GM21367 (cell line): ENCODE results near the gene WDR35.
A peak's percentile ranks its signal among the peaks of the same experiment; 100 is the strongest.

Experiments used
- ATAC-seq: cut with Tn5 transposase; IDR thresholded peaks from one replicate; pipeline ENCODE4 v1.9.1; 2021; ENCODE audit not compliant: unreplicated experiment

The WDR35 gene

DNA sequence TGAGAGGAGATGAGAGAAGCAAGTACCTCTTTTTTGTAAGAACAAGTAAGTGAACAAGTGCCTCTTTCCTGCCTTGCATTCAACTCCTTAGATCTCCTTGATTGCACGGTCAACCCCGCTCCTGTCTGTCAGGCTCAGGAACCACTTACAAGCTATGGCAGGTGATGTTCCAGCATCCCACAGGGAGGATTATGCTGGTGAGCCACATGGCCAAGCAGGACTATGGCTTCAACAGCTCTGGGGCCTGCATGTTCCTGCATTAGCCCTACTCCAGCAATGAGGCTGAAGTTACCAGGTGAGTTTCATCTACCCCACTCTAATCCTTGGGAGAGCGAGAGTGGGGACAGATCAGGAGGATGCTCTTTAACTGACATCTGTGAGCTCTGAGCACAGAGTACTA, 117.6 kb downstream of the WDR35 start:
- ATAC-seq = no peak

DNA sequence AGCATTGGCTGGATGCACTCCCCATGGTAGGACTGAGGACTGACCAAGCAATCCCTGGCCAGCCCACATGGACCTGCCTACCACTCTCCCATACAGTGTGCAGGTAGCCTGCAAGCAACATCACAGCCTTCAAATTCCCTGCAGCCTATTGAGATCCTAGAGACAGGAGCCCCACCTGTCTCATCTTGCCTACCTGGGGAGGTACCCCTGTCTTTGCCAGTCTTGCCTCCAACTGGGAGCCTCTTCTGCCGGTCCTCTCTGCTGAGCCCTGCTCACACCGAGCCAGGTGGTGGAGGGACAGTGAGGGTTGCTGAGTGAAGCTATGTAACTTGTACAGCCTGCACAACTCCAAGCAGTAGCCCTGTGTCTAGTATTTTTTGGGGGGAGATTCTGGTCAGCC, 118.1 kb downstream of the WDR35 start:
- no peak for ATAC-seq

- no peak for ATAC-seq
Measured at GRCh38 chr2:19870792-19871191, 119.1 kb downstream of the WDR35 start.

DNA sequence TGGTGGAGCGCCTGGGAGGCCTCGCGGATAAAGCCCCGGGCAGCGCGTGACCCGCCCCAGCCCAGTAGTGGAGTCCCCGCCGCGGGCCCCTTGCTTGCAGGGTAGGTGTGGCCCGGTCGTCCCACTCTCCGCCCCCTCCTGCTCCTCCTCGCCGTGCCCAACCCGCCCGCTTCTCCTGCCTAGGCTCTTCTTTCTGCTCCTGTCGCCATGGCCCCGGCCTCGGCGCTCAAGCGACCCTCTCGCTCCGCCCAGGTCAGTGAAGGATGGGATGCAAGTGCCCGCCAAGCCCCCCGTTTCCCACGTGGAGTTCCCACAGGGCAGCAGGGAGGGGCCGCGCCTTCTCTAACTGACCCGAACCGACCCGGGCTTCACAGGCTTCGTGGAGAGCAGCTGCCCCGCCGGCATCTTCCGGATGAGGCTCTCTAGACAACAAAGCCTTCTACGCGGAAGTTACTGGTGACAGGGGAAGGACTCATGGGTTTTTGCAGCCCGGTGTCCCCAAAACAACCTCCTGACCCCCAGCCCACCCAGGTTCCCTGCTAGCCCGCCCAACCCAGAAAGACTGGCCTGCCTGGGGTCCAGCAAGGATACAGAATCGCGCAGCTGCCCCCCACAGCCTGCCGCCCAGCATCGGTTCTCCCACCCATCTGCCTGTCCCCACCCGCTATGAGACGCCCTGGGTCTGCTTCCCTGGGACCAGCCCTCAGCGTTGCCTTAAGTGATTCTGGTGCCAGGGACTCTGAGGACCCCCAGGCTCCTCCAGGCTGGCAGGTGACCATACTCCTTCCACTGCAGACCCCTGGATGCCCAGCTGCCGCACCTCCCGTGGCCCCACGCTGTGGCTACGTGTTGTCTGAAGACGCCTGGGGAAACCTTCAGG, 121.0 kb downstream of the WDR35 start:
- peak; percentile 71 for ATAC-seq

DNA sequence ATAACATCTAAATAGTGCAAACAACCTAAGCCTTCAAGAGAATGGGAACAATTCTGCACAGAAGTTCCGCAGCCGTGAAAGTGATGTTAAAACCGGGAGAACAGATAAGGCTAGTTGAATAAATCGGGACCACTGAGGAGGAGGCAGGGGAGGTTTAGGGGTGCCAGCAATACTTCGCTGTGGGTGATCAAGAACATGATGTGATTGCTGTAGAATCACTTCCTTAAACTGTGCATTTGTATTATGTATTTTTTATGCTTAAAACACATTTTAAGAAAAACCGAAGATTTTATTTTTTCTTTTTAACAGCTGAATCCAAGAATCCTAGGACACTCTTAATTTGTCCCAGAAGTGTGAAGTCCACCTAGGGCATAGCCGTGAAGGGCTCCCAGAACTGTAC, 121.7 kb downstream of the WDR35 start:
- peak; percentile 9 for ATAC-seq

GRCh38 chr2:19866771-19867170, 123.1 kb downstream of the WDR35 start:
- ATAC-seq = no peak

- ATAC-seq = no peak
Measured at GRCh38 chr2:19865151-19865550, 124.8 kb downstream of the WDR35 start.

GRCh38 chr2:19864381-19864780, 125.5 kb downstream of the WDR35 start:
- no peak for ATAC-seq

GRCh38 chr2:19863303-19864041, 126.4 kb downstream of the WDR35 start:
- ATAC-seq = peak; percentile 73

DNA sequence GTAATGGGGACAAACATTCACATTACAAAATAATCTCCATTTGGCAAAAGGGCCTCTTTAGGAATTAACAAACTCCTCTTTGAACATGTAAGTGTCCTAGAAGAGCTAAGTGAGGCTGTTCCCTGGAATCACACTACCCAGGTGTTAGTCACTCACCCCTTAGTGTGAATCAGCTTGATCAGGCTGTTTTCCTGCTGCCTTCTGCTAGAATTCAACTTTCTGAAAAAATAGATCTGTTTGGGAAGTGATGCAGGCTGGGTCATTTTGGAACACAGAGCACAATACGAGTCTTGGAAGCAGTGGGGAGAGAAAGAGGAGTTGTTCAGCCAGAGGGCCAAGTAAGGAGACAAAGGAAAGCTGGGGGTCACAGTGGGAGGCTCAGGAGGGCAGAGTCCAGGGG, 128.1 kb downstream of the WDR35 start:
- ATAC-seq = no peak
